Epidermal melanocyte (primary cell): ENCODE data around the gene CRLF2.
"Not testable (repeated sequence)": the region's sequence is repeated elsewhere in the genome, so short reads cannot be mapped to it uniquely, and the experiment has no call there.

Experiments
- DNase-seq: peaks from one replicate; pipeline ENCODE4 v3.0.0; 2011; ENCODE audit warnings: low spot score; ENCODE audit not compliant: insufficient read length

Gene CRLF2

DNA sequence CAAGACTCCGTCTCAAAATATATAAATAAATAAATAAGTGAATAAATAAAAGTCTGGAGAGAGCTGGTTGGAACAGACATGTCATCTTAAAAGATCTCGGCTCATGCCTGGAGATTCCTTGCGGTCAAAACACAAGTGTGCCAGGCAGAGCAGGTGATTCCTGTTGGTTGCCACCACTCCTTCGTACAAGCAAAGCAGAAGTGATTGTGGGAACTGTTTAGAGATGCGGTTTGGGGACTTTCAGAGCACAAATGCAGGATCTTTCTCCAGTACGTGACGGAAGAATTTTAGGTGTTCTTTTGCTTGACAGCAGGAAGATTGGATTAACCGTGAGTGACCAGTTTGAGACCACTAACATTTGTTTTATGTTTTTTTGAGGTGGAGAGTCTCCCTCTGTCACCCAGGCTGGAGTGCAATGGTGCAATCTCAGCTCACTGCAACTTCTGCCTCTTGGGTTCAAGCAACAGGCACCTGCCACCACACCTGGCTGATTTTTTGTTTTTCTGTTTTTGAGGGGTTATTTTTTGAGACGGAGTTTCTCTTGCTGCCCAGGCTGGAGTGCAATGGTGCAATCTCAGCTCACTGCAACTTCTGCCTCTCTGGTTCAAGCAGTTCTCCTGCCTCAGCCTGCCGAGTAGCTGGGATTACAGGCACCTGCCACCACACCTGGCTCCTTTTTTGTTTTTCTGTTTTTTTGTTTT, 2.8 kb upstream of the CRLF2 start:
- DNase-seq, result no peak

DNA sequence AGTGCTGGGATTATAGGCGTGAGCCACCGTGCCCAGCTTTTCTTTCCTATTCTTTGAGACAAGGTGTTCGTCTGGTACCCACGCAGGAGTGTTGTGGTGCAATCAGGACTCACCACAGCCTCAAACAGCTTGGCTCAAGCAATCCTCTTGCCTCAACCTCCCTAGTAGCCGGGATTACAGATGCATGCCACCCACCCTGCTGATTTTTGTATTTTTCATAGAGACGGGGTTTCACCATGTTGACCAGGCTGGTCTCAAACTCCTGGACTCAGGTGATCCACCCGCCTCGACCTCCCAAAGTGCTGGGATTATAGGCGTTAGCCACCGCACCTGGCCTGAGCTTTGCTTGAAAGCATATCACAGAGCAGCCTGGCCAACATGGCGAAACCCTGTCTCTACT, 1.5 kb upstream of the CRLF2 start:
- no peak for DNase-seq

GRCh38 chrX:1210844-1211243, 1.6 kb downstream of the CRLF2 start:
- no peak for DNase-seq

GRCh38 chrX:1207496-1208025, 4.9 kb downstream of the CRLF2 start:
- DNase-seq, result no peak

GRCh38 chrX:1205681-1206611, 6.5 kb downstream of the CRLF2 start:
- DNase-seq, result peak; percentile 31

DNA sequence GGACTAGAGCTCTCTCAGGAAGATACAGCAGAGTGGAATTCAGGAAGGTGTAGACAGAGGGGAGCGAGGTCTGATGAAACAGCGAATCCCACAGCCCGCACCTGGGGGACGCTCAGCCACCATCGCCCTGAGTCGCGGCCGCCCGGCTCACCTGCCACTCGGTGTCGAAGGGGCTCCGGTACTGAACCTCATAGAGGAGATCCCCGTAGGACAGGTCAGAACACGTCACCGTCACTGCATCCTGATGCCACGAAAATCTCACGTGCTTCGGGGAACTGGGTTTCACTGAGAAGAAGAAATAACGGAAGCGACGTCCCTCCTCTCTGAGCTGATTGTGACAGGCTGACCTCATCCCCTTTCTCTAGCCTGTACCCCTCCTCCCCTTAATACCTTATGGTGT, 10.2 kb downstream of the CRLF2 start:
- DNase-seq, result no peak

- DNase-seq, result no peak
These were observed 16.0 kb downstream of the CRLF2 start for GRCh38 chrX:1196436-1196835.

DNA sequence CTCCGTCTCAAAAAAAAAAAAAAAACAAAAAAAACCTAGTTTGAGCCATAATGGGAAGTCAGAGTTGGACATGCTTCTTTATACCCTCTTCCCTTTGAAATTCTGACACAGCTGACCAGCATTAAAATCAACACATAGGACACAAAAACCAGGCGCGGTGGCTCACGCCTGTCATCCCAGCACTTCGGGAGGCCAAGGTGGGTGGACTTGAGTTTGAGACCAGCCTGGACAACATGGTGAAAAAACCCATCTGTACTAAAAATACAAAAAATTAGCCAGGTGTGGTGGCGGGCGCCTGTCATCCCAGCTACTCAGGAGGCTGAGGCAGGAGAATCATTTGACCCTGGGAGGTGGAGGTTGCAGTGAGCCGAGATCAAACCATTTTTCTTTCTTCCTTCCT, 20.3 kb downstream of the CRLF2 start:
- DNase-seq, result not testable (repeated sequence)

- DNase-seq, result no peak
These were observed 21.8 kb downstream of the CRLF2 start for GRCh38 chrX:1190596-1191145.

GRCh38 chrX:1185561-1185960, 26.9 kb downstream of the CRLF2 start:
- no peak for DNase-seq

DNA sequence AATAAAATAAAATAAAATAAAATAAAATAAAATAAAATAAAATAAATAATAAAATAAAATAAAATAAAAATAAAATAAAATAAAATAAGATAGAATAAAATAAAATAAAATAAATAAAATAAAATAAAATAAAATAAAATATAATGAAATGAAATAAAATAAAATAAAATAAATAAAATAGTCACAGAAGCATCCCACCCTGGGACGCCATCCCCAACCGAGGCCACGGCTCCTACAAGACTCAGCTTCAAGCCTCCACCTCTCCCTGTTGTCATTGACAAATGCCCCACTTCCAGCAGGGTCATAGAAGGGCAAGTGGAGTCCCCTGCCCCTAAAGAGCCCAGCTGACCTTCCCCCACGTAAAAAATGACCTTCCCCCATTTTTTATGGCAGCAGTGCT, 30.2 kb downstream of the CRLF2 start:
- DNase-seq, result no peak

GRCh38 chrX:1181661-1182060, 30.8 kb downstream of the CRLF2 start:
- DNase-seq, result not testable (repeated sequence)

GRCh38 chrX:1181170-1181569, 31.3 kb downstream of the CRLF2 start:
- DNase-seq, result no peak

DNA sequence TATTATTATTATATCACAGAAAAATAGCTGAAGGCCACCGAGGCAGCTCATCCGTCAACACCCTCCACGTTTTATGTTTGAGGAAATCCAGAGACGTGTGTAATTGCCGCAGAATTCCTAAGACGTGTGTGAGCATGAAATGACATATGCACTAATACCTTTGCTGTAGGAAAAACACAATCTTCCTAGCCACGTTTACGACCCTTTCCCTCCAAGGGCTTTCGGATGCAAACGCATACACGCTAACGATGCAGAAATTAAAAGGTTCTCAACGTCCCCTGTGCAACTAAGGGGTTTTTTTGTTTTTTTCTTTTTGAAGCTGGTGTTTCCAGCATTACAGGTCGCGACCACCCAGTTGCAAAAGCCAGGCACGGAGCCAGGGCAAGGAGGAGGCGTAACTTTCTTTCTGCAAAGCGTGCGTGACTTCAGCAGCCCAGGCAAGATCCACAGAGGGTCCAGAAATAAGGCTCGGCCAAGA, 33.8 kb downstream of the CRLF2 start:
- no peak for DNase-seq

GRCh38 chrX:1176531-1177320, 35.7 kb downstream of the CRLF2 start:
- DNase-seq, result not testable (repeated sequence)

DNA sequence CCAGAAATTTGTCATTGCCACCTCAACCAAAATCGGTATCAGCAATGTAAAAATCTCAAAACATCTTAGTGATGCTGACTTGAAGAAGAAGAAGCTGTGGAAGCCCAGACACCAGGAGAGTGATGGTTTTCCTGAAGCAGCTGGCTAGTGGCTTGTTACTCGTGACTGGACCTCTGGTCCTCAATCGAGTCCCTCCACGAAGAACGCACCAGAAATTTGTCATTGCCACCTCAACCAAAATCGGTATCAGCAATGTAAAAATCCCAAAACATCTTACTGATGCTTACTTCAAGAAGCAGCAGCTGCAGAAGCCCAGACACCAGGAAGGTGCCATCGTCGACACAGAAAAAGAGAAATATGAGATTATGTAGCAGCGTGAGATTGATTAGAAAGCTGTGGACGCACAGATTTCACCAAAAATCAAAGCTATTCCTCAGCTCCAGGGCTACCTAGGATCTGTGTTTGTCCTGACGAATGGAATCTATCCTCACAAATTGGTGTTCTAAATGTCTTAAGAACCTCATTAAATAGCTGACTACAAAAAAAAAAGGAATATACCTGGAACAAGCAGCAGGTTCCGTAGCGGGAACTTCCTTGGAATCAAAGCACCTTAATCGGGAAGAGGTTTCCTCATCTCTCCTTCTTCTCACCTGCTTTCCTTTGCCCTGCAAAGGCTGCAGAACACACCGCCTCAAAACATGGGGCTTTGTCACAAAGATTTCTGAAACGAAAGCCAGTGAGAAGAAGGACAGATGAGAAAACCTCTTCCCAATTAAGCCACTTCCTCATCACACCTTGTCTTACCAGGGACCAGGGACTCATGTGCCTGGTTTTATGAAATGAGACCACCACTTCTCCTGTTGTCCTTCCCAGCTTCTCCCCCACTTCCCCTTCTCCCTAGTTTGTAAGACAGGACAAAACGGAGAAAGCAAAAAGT, 37.6 kb downstream of the CRLF2 start:
- DNase-seq, result not testable (repeated sequence)

DNA sequence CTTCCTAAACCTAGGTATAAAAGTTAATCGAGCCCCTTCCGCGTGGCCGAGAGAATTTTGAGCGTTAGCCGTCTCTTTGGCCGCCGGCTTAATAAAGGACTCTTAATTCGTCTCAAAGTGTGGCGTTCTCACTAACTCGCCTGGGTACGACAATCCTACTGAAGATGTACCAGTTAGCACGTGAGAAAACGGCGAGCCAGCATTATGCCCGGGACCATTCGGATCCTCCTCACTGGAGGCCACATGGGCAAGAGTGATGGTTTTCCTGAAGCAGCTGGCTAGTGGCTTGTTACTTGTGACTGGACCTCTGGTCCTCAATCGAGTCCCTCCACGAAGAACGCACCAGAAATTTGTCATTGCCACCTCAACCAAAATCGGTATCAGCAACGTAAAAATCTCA, 39.0 kb downstream of the CRLF2 start:
- not testable (repeated sequence) for DNase-seq

DNA sequence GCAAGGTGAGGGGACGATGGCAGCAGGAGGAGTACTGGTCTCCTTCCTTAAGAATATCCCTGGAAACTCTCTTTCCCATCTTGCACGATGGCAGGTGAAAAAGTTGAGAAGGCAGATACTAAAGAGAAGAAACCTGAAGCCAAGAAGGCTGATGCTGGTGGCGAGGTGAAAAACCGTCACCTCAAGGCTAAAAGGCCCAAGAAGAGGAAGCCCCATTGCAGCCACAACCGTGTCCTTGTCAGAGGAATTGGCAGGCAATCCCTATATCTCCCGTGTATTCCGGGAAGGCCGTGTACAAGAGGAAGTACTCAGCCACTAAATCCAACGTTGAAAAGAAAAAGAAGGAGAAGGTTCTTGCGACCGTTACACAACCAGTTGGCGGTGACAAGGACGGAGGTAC, 40.0 kb downstream of the CRLF2 start:
- no peak for DNase-seq

GRCh38 chrX:1171915-1172314, 40.5 kb downstream of the CRLF2 start:
- not testable (repeated sequence) for DNase-seq

GRCh38 chrX:1170243-1170642, 42.2 kb downstream of the CRLF2 start:
- no peak for DNase-seq
